HG03135 (cell line): ENCODE data around the gene PHAX.
A peak's percentile ranks its signal among the peaks of the same experiment; 100 is the strongest.
"Not testable (repeated sequence)": the region's sequence is repeated elsewhere in the genome, so short reads cannot be mapped to it uniquely, and the experiment has no call there.

Source experiments
- ATAC-seq: cut with Tn5 transposase; IDR thresholded peaks from one replicate; pipeline ENCODE4 v1.9.1; 2021; ENCODE audit warnings: mild to moderate bottlenecking, moderate library complexity; ENCODE audit not compliant: unreplicated experiment

PHAX gene

GRCh38 chr5:126600631-126601511 lies at the start of gene PHAX:
Gene PHAX, plus strand, starts transcription at chr5:126600947. Its CDS starts 16 bp downstream, at chr5:126600963.
- peak; percentile 97 for ATAC-seq

- ATAC-seq, result no peak
Measured at GRCh38 chr5:126552614-126553013, 48.1 kb upstream of the PHAX start.

GRCh38 chr5:126555101-126555500 lies 45.6 kb upstream of the PHAX start:
- not testable (repeated sequence) for ATAC-seq

GRCh38 chr5:126561908-126562307 lies 38.8 kb upstream of the PHAX start:
- ATAC-seq, result no peak

GRCh38 chr5:126562823-126563222 lies 37.9 kb upstream of the PHAX start:
- ATAC-seq, result peak; percentile 70

GRCh38 chr5:126568206-126568755 lies 32.5 kb upstream of the PHAX start:
- no peak for ATAC-seq

- ATAC-seq, result no peak
Measured at GRCh38 chr5:126575644-126576043, 25.1 kb upstream of the PHAX start.

- no peak for ATAC-seq
Measured at GRCh38 chr5:126576974-126577373, 23.8 kb upstream of the PHAX start.

GRCh38 chr5:126577415-126577814 lies 23.3 kb upstream of the PHAX start:
- no peak for ATAC-seq

- no peak for ATAC-seq
Measured at GRCh38 chr5:126579716-126580115, 21.0 kb upstream of the PHAX start.

- ATAC-seq, result no peak
Measured at GRCh38 chr5:126583761-126584160, 17.0 kb upstream of the PHAX start.

- ATAC-seq, result no peak
Measured at GRCh38 chr5:126587551-126588390, 13.0 kb upstream of the PHAX start.

- no peak for ATAC-seq
Measured at GRCh38 chr5:126589536-126590297, 11.0 kb upstream of the PHAX start.

GRCh38 chr5:126591549-126591948 lies 9.2 kb upstream of the PHAX start:
- ATAC-seq, result no peak

GRCh38 chr5:126594748-126595485 lies 5.8 kb upstream of the PHAX start, which contains the start of gene ALDH7A1:
Gene ALDH7A1, minus strand, starts transcription at chr5:126595219. Its CDS starts 21 bp downstream, at chr5:126595198.
- peak; percentile 57 for ATAC-seq

GRCh38 chr5:126595486-126596083 lies 5.2 kb upstream of the PHAX start:
- peak; percentile 16 for ATAC-seq

- ATAC-seq, result no peak
Measured at GRCh38 chr5:126597156-126597555, 3.6 kb upstream of the PHAX start.

- ATAC-seq, result no peak
Measured at GRCh38 chr5:126599499-126599898, 1.2 kb upstream of the PHAX start.

GRCh38 chr5:126599971-126600630 lies 646 bp upstream of the PHAX start:
- ATAC-seq, result not testable (repeated sequence)
